Measurements from ENCODE around the gene LHPP.

Gene LHPP

GRCh38 chr10:124449170-124450011 lies 12.2 kb upstream of the LHPP start:
- no peaks in the 10 kb centered on the region for H3K36me3 ChIP-seq (replicated peaks)
- TF ChIP-seq, protein P1, sequence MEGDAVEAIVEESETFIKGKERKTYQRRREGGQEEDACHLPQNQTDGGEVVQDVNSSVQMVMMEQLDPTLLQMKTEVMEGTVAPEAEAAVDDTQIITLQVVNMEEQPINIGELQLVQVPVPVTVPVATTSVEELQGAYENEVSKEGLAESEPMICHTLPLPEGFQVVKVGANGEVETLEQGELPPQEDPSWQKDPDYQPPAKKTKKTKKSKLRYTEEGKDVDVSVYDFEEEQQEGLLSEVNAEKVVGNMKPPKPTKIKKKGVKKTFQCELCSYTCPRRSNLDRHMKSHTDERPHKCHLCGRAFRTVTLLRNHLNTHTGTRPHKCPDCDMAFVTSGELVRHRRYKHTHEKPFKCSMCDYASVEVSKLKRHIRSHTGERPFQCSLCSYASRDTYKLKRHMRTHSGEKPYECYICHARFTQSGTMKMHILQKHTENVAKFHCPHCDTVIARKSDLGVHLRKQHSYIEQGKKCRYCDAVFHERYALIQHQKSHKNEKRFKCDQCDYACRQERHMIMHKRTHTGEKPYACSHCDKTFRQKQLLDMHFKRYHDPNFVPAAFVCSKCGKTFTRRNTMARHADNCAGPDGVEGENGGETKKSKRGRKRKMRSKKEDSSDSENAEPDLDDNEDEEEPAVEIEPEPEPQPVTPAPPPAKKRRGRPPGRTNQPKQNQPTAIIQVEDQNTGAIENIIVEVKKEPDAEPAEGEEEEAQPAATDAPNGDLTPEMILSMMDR (IDR thresholded peaks at IDR 0.05; ENCODE audit: low read depth, low read length, missing control alignments) = no peak
- DNase-seq = no peak
- H3K27me3 ChIP-seq (replicated peaks) = peaks cover 68% of the 10 kb centered on the region
- in situ Hi-C loops (cut with HindIII; ENCODE audit: low pct_ligation_motif_present, low sequenced_read_pairs) = no loop called here
- no peak overlapping the region for H3K4me3 ChIP-seq (ENCODE audit: low read depth, low read length)
- no peak overlapping the region for H3K27ac ChIP-seq

GRCh38 chr10:124450012-124450782 lies 11.4 kb upstream of the LHPP start, which contains the start of gene NKX1-2:
Gene NKX1-2, minus strand, starts transcription at chr10:124450035. Its CDS starts 92 bp downstream, at chr10:124449943.
- Histone ChIP-seq H3K27ac (no peak within 1 kb of the TSS), H3K27me3 (replicated peaks) (peaks cover 64% of the 10 kb centered on the region), H3K36me3 (replicated peaks) (no peaks in the 10 kb centered on the region), H3K4me3 (ENCODE audit: low read depth, low read length) (no peak within 1 kb of the TSS)
- in situ Hi-C loops (cut with HindIII; ENCODE audit: low pct_ligation_motif_present, low sequenced_read_pairs) = no loop called here
- no peak for DNase-seq
- TF ChIP-seq, protein P1 (IDR thresholded peaks at IDR 0.05; ENCODE audit: low read depth, low read length, missing control alignments) = no peak

GRCh38 chr10:124450783-124451057 lies 10.9 kb upstream of the LHPP start:
- H3K4me3 ChIP-seq (ENCODE audit: low read depth, low read length) = no peak overlapping the region
- no peaks in the 10 kb centered on the region for H3K36me3 ChIP-seq (replicated peaks)
- H3K27me3 ChIP-seq (replicated peaks) = peaks cover 63% of the 10 kb centered on the region

GRCh38 chr10:124451276-124451675 lies 10.3 kb upstream of the LHPP start:
- peaks cover 58% of the 10 kb centered on the region for H3K27me3 ChIP-seq (replicated peaks)
- TF ChIP-seq, protein P1 (IDR thresholded peaks at IDR 0.05; ENCODE audit: low read depth, low read length, missing control alignments) = no peak
- H3K27ac ChIP-seq = no peak overlapping the region
- no peak for DNase-seq
- in situ Hi-C loops (cut with HindIII; ENCODE audit: low pct_ligation_motif_present, low sequenced_read_pairs) = no loop called here
- no peaks in the 10 kb centered on the region for H3K36me3 ChIP-seq (replicated peaks)
- no peak overlapping the region for H3K4me3 ChIP-seq (ENCODE audit: low read depth, low read length)

More at GRCh38 chr10:124450783-124451057, 10.9 kb upstream of the LHPP start:
- TF ChIP-seq, protein P1 (IDR thresholded peaks at IDR 0.05; ENCODE audit: low read depth, low read length, missing control alignments) = no peak
- DNase-seq = no peak
- no peak overlapping the region for H3K27ac ChIP-seq
- in situ Hi-C loops (cut with HindIII; ENCODE audit: low pct_ligation_motif_present, low sequenced_read_pairs) = no loop called here

- no peaks in the 10 kb centered on the region for H3K36me3 ChIP-seq (replicated peaks)
- H3K27ac ChIP-seq = no peak overlapping the region
- TF ChIP-seq, protein P1 (IDR thresholded peaks at IDR 0.05; ENCODE audit: low read depth, low read length, missing control alignments) = no peak
- no peak for DNase-seq
- in situ Hi-C loops (cut with HindIII; ENCODE audit: low pct_ligation_motif_present, low sequenced_read_pairs) = no loop called here
- H3K27me3 ChIP-seq (replicated peaks) = peaks cover 31% of the 10 kb centered on the region
- H3K4me3 ChIP-seq (ENCODE audit: low read depth, low read length) = no peak overlapping the region
These were observed 7.5 kb upstream of the LHPP start for GRCh38 chr10:124453960-124454610.
